Activated CD8-positive, alpha-beta T cell treated with anti-CD3 and anti-CD28 coated beads for 36 hours (primary cell): ENCODE results near the gene AFAP1. TPM values are rescaled to one million over a fixed set of nuclear protein-coding genes. Genes with fewer than 3 reads are reported as not detected.

ENCODE experiments used
- ATAC-seq: fragments of 200-7000 bp; cut with Tn5 transposase; one replicate; pipeline ENCODE4 v1.10.0; 2021; ENCODE audit warnings: mild to moderate bottlenecking, moderate library complexity
- CTCF ChIA-PET: fragments of 350-600 bp; sonication (Branson Sonifier 250); formaldehyde crosslinking; loops from one replicate; lab custom pipeline; 2021; ENCODE audit warnings: antibody characterized with exemption; lab: Charles Lee
- POLR2A ChIA-PET: fragments of 350-600 bp; sonication (Branson Sonifier 250); formaldehyde crosslinking; loops from one replicate; lab custom pipeline; 2021; ENCODE audit warnings: antibody characterized with exemption; lab: Charles Lee
- DNase-seq: peaks from one replicate; pipeline ENCODE4 v3.0.0-alpha.2; 2020
- H3K27ac Mint-ChIP-seq: one replicate; pipeline ENCODE4 v1.8.0; 2021; ENCODE audit warnings: mild to moderate bottlenecking, mixed read lengths
- H3K27me3 Mint-ChIP-seq: one replicate; pipeline ENCODE4 v1.8.0; 2021; ENCODE audit warnings: mixed read lengths
- H3K36me3 Mint-ChIP-seq: one replicate; pipeline ENCODE4 v1.8.0; 2021; ENCODE audit warnings: low read depth, mixed read lengths
- H3K4me1 Mint-ChIP-seq: one replicate; pipeline ENCODE4 v1.8.0; 2021; ENCODE audit warnings: low read depth, mixed read lengths
- H3K4me3 Mint-ChIP-seq: one replicate; pipeline ENCODE4 v1.8.0; 2021; ENCODE audit warnings: mild to moderate bottlenecking, moderate library complexity, mixed read lengths
- H3K9me3 Mint-ChIP-seq: one replicate; pipeline ENCODE4 v1.8.0; 2021; ENCODE audit warnings: mixed read lengths
- CTCF ChIP-seq: fragments of 200-600 bp; IDR thresholded peaks from one replicate; pipeline ENCODE4 v1.8.0; 2022; ENCODE audit warnings: antibody characterized with exemption, mild to moderate bottlenecking
- intact Hi-C: fragments of 100-400 bp; cut with micrococcal nuclease; formaldehyde crosslinking; loops from one replicate; pipeline ENCODE4 v1.10.0; 2022
- total RNA-seq, 2 experiments: library from RNA; stranded (reverse); gene quantifications; one replicate each; pipeline ENCODE4 v1.2.3, GENCODE V29; 2021

The AFAP1 gene
- total RNA-seq, 2 experiments from 2014 or later, result 25.5 to 26.5 TPM

DNA sequence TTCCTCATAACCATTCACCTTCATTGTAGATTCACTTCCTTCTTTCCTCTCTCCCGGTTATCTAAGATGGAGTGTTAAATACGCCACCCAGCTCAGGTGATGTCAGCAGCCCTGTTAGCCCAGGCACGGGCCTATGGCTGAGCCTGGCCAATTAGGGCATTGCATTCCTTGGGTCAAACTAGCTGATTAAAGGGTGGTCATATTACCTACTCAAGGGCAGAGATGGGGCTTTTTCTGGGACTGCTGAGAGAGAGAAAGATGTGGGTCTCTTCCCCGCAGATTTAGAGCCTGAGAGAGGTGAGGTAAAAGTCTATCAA, 39.9 kb upstream of the AFAP1 start:
- Mint-ChIP-seq H3K36me3 (no peaks in the 10 kb centered on the region), H3K4me3 (no peak overlapping the region), H3K4me1 (peaks cover 6% of the 10 kb centered on the region), H3K27ac (peak overlapping the region; percentile 36), H3K27me3 (peaks cover 2% of the 10 kb centered on the region), H3K9me3 (no peaks in the 10 kb centered on the region)
- POLR2A ChIA-PET, result interaction anchor here (1.3 kb wide), 1 partner anchor 10 kb away, joined by 3 read pairs; no protein-coding TSS in a partner anchor
- ATAC-seq (no peak), DNase-seq (no peak)
- TF ChIP-seq CTCF, result no peak
- CTCF ChIA-PET, result interaction anchor here (0.8 to 2.3 kb wide), 2 partner anchors 8 to 177 kb away, joined by 3 to 7 read pairs; no protein-coding TSS in a partner anchor
- intact Hi-C loops, result no loop called here

- TF ChIP-seq CTCF, result no peak
- Mint-ChIP-seq H3K4me1 (peaks cover 6% of the 10 kb centered on the region), H3K4me3 (no peak overlapping the region), H3K27me3 (peaks cover 2% of the 10 kb centered on the region), H3K27ac (no peak overlapping the region), H3K36me3 (no peaks in the 10 kb centered on the region), H3K9me3 (no peaks in the 10 kb centered on the region)
- POLR2A ChIA-PET, result interaction anchor here (1.3 kb wide), 1 partner anchor 9 kb away, joined by 3 read pairs; no protein-coding TSS in a partner anchor
- DNase-seq (no peak), ATAC-seq (no peak)
- CTCF ChIA-PET, result interaction anchor here (0.8 to 2.3 kb wide), 3 partner anchors 9 to 177 kb away, joined by 3 to 7 read pairs (median 4); no protein-coding TSS in a partner anchor
- intact Hi-C loops, result no loop called here
Observed at GRCh38 chr4:7978907-7979651, 39.4 kb upstream of the AFAP1 start.

- peaks cover 9% of the 10 kb centered on the region for H3K4me1 Mint-ChIP-seq
- DNase-seq, result no peak
- POLR2A ChIA-PET, result interaction anchor here (0.8 kb wide), 1 partner anchor 20 kb away, joined by 3 read pairs; no protein-coding TSS in a partner anchor
- TF ChIP-seq CTCF, result no peak
- no peak overlapping the region for H3K4me3 Mint-ChIP-seq
- ATAC-seq, result no peak
- intact Hi-C loops, result no loop called here
- H3K9me3 Mint-ChIP-seq, result no peaks in the 10 kb centered on the region
- H3K27ac Mint-ChIP-seq, result no peak overlapping the region
- no peaks in the 10 kb centered on the region for H3K36me3 Mint-ChIP-seq
- H3K27me3 Mint-ChIP-seq, result no peaks in the 10 kb centered on the region
- CTCF ChIA-PET, result interaction anchor here (1.8 to 2.3 kb wide), 2 partner anchors 9 to 173 kb away, joined by 4 to 7 read pairs; no protein-coding TSS in a partner anchor
Observed at GRCh38 chr4:7978489-7978888, 38.8 kb upstream of the AFAP1 start.

DNA sequence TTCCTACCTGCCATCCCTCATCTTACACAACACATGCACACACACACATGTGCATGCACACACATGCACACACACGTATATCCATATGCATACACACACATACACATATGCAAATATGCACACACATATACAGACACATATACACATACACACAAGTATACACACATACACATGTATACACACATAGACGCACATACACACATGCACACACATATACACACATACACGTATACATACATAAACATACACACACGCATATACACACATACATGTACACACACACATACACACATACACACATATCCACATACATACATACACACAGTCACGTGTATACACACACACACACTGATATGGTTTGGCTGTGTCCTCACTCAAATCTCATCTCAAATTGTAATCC, 37.0 kb upstream of the AFAP1 start:
- no peak for ATAC-seq
- Mint-ChIP-seq H3K9me3 (no peaks in the 10 kb centered on the region), H3K36me3 (peaks cover 5% of the 10 kb centered on the region), H3K27ac (no peak overlapping the region), H3K27me3 (no peaks in the 10 kb centered on the region), H3K4me1 (peaks cover 24% of the 10 kb centered on the region), H3K4me3 (no peak overlapping the region)
- DNase-seq, result no peak
- TF ChIP-seq CTCF, result no peak
- intact Hi-C loops, result no loop called here
- ChIA-PET POLR2A (no interaction called here), CTCF (interaction anchor here (0.6 kb wide), 1 partner anchor 135 kb away, joined by 3 read pairs; no protein-coding TSS in a partner anchor)

DNA sequence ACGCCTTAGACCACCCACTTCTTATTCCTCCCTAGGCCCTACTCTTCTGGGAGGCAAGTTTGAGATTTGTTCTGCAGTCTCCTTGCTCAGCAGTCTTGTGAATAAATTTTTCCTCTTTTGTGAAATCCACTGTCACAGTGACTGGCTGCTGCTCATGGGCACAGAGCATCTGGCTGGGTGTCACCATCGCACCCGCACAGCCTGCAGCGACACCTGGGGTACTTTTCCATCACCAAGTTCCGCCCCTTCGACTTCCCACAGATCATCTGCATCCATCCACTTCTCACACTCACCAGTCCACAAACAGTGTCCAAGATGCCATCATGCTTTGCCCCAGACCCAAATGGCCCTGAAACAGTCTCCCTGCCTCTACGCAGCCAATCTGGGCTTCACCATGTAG, 36.4 kb upstream of the AFAP1 start:
- Mint-ChIP-seq H3K4me1 (peaks cover 30% of the 10 kb centered on the region), H3K27me3 (no peaks in the 10 kb centered on the region), H3K9me3 (no peaks in the 10 kb centered on the region), H3K4me3 (no peak overlapping the region), H3K27ac (no peak overlapping the region), H3K36me3 (peaks cover 8% of the 10 kb centered on the region)
- intact Hi-C loops, result no loop called here
- ChIA-PET CTCF (interaction anchor here (0.6 to 1.5 kb wide), 6 partner anchors 11 to 134 kb away, joined by 3 to 7 read pairs (median 3); no protein-coding TSS in a partner anchor), POLR2A (no interaction called here)
- ATAC-seq (no peak), DNase-seq (no peak)
- TF ChIP-seq CTCF, result no peak
